HG03064 (cell line): ENCODE results near the gene MITD1.
"Not testable (repeated sequence)": the region's sequence is repeated elsewhere in the genome, so short reads cannot be mapped to it uniquely, and the experiment has no call there.

Experiments
- ATAC-seq: cut with Tn5 transposase; IDR thresholded peaks from one replicate; pipeline ENCODE4 v1.9.1; 2021; ENCODE audit warnings: low read depth; ENCODE audit not compliant: unreplicated experiment

The MITD1 gene

DNA sequence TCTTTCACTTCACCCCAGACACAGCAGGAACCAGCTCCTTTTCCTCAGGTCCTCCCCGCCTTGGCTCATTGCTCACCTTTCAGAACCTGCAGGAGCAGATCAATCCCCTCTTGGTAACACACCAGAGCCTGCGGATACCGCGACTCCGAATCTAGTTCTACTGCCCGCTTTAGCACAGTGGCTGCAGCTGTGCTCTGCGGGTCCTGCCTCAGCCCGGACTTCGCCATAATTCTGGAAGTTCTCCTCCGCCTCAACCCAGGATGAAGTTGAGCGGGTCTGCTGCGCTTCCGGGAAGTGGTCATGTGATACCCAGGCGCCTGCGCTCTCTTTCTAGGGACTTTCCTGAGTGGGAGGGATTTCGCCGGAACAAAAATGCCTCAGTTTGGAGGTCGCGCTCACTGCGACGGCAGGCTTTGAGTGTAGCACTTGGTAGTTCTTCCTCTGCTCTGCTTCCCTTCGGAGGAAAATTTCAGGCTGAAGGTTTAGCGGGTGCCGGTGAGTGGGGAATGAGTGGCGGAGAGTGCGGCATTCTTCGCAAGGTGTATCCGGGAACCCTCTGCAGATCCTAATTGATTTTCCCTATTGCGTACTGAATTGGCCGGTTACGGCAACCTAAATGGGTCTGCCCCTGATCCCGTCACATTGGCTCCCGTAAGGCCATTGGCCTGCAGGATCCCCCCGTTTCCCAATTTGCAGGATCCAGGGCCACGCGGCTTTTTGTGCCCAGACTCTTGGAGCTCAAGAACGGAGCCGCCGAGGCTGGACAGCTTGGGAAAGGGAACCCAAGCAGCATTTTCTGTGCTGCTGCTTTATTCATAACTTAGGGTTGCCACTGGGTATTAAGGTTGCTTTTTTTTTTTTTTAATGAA lies at the start of gene MITD1, which contains the start of gene MRPL30:
TSS of gene MITD1 (minus strand) at position 304 of the 869 bp plus-strand sequence. CDS start at position 227, 77 bp downstream.
TSS of gene MRPL30 (plus strand) at position 430 of the 869 bp plus-strand sequence. CDS start 5,020 bp downstream, outside the sequence.
- ATAC-seq: peak; percentile 85

DNA sequence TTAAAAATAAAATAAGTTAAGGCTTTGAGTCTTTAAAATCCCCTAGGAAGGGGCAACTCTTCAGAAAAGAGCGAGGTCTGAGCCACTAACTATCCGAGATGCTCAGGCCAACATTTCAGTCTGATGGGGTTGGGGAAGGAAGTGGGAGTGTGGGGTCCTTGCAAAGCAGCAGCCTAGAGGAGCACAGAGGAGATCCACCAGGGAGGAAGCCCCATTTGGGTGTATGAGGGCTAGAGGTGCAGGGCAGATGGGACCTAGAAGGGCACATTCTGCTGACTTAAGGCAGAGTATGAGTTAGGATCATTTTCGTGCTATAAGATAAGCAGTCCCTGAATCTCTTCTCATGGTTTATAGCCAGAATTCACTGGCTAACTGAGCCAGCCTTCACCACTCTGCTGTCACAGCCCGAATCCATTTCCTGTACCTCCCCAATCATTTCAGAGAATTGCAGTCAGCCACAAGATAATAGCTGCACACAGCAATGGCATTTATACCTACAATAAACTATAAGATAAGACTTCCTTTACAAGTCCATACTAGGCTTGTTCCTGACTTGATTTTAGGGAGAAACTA lies 37.2 kb upstream of the MITD1 start:
- no peak for ATAC-seq

DNA sequence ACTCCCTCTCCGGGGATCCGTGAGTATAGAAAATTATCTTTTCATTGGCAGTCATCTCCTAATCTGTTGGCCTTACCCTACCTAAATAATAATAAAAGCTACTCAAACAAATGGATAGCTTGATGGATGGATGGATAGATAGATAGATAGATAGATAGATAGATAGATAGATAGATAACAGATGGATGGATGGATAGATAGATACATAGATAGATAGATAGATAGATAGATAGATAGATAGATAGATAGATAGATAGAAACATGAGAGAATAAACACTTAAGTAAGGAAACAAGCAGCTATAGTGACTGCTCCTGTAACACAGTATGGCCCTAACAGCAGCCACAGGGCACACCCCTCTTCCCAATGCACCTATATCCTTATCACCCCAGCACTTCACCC lies 35.2 kb upstream of the MITD1 start:
- no peak for ATAC-seq

DNA sequence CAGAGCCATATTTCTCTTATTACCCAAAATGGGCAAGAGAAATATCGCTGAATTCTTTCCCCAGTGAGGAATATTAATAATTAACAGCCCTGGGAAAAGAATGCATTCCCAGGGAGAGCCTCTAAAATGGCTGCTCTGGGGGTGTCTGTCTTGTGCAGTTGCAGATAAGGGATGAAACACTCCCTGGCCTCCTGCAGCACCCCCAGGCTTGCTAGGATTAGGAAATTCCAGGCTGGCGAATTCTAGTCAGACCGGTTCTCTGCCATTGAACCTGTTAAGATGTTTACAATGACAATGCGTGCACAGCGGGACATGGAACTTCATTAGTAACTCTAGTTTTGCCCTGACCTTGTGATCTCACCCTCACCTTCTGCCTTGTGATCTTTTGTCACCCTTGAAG lies 24.6 kb upstream of the MITD1 start:
- no peak for ATAC-seq

DNA sequence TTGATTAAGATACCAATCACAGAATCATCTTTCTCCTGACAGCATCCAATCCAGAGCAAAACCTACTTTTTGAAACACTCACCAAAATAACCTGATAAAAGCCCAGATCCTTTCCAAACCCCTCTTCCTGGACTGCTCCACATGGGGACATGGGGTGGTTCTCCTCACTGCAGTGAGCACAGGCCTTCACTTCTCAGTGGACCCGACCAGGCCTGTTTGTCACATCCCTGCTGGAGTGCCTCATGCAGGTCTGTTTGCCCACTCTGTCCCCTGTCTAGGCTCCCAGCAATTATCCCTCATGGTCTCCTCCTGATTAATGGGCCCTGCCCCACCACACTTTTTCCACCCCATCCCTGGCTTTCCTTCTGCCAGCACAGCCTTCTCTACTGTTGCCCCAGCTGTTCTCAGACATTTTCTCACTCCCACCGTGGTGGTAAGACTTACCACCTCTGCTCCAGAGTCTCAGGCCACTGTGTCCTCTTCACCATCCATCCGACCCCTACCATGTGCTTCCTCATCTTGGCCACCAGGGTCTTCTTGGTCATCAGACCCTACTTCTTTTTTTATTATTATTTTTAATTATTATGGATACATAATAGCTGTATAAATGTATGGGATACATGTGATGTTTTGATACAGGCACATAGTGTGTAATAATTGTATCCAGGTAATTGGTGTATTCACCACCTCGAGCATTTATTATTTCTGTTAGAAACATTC lies 21.3 kb upstream of the MITD1 start:
- no peak for ATAC-seq

DNA sequence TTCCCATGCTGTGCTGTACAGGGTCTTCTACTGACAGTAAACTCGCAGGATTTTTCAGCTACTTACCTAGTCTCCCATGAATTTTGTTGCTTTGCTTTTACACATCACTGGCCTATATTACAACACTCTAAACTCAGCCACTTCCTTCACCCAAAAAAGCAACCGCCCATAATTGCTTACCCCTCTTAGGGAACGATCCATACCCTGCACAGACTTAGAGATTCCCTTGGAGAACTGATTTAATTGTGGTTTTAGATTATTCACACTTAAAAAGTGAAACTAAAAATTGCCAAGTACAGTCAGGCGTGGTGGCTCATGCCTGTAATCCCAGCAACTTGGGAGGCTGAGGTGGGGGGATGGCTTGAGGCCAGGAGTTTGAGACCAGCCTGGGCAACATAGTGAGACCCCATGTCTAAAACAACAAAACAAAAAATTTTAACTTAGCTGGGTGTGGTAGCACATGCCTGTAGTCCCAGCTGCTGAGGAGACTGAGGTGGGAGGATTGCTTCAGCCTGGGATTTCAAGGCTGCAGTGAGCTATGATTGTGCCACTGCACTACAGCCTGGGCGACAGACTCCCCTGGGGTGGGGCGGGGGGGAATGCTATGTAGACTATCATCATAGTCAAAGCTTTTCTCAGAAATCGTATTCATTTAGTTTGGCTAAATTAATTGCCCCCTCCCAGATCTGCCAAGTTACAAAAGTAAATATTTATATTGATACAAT lies 19.4 kb upstream of the MITD1 start:
- no peak for ATAC-seq

DNA sequence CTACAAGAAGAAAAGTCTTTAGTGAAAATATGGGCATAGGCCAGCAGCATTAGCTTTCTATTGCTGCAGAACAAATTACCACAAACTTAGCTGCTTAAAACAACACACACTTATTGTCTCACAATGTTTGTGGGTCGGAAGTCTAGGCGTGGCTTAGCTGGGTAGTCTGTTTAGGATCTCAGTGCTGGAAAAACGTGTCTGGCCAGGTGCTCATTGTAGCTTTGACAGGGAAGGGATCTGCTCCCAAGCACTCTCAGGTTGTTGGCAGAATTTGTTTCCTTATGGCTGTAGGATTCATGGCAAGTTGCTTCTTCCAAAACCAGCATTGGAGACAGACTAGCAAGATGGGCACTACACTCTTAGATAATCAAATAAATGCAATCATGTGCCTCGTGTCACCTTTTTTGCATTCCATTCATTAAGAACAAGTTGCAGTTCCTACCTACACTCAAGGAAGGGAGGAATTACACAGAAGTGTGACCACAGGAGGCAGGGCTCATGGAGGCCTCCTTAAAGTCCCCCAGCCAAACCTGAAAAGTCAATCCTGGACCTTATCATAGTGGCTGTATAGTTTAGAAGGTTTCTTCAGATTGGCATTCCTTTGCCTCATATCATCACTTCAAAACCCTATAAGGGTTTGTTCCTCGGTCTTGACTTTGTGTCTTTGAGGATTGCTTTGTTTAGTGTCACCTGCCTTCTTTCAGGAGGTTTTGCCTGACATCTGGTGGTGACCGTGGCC lies 17.4 kb upstream of the MITD1 start:
- ATAC-seq: no peak

DNA sequence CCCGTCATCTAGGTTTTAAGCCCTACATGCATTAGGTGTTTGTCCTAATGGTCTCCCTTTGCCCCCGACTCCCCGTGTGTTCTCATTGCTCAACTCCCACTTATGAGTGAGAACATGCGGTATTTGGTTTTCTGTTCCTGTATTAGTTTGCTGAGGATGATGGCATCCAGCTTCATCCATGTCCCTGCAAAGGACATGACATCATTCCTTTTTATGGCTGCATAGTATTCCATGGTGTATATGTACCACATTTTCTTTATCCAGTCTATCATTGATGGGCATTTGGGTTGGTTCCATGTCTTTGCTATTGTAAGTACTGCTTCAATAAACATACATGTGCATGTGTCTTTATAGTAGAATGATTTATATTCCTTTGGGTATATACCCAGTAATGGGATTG lies 11.5 kb upstream of the MITD1 start:
- ATAC-seq: not testable (repeated sequence)

DNA sequence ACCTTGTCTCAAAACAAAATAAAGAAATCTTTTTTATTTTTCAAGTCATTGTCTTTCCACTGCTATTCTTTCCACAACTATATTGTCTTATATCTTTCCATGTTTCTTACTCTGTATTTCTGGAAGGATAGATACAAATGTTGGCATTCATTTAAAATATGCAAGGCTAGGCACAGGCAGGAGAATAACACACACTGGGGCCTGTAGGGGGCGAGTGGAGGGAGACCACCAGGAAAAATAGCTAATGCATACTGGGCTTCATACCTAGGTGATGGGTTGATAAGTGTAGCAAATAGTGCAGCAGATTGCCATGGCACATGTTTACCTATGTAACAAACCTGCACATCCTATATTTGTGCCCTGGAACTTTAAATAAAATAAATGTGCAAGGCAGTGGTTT lies 9.7 kb upstream of the MITD1 start:
- no peak for ATAC-seq

DNA sequence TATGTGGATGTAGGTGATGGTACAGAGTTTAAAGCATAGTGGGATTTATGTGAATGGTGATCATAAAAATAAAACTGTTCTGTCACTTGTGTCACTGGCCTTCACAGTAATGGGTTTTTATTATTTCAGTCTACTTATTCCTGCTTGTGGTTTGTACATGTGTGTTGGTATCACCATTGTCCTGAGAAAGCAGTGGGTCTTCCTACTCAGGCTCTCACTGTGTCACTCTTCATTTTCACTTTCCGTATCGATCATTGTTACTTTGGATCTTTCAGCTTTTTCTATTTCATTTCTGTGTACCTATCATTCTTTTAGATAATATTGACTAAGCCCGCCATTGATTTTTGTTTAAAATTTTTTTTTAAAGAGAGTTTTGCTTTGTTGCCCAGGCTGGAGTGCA lies 7.5 kb upstream of the MITD1 start:
- no peak for ATAC-seq

DNA sequence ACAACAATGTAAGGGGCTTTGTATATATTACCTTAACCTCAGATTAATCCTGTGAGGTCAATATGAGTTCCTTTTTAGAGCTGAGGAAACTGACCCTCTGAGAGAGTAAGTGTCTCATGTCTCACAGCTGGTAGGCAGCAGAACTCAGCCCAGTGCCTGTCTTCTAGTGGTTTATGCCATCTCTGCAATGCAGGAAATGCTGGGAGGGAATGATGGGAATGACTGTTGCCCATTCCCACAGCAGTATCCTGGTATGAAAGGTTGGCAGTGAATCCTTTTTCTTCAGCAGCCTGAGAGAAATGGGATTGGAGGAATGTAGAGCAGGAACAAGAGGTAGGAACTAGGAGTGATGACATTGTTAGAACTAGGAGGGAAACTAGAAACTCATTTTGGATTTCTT lies 6.2 kb upstream of the MITD1 start:
- ATAC-seq: no peak

DNA sequence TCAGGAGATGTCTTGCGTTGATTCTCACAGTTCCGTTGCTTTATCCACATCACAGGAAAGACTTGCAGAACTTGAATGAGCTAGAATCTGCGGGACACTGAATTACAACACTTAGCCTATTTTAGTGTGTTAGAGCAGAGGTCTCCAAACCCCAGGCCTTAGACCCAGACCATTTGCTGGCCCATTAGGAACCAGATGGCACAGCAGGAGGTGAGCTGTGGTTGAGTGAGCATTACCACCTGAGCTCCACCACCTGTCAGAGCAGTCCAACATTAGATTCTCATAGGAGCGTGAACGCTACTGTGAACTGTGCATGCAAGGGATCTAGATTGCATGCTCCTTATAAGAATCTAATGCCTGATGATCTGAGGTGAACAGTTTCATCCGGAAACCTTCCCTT lies 4.0 kb upstream of the MITD1 start:
- ATAC-seq: no peak

DNA sequence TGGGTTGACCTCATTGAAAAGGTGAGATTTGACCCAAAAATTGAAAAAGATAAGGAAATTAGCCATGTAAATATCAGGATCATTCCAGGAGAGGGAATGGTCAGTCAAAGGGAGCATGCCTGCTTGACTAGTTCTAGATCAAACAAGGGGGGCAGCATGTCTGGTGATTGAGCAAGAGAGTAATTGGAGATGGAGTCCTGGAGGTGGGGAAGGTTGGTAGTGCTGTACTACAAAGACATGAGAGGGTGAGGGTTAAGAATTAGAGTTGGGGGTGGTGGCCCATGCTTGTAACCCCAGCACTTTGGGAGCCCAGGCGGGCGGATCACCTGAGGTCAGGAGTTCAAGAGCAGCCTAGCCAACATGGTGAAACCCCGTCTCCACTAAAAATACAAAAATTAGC lies 2.2 kb upstream of the MITD1 start:
- no peak for ATAC-seq

DNA sequence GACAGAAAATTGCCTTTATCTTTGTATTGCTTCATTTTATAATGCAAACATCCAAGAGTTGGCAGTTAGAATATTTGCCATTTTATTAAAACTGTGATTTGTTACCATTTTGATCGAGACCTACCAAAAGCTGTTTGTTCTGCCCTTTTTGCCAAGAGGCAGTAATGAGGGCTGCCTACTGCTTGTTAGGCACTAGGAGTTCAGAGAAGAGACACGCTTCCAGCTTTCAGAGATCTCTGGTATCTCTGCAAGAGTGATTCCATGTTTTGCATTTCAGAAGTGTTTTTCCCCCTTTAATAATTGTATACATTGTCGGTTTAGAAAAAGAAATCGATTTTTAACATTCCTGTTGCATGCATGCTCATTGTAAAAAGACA lies 754 bp upstream of the MITD1 start:
- ATAC-seq: no peak

DNA sequence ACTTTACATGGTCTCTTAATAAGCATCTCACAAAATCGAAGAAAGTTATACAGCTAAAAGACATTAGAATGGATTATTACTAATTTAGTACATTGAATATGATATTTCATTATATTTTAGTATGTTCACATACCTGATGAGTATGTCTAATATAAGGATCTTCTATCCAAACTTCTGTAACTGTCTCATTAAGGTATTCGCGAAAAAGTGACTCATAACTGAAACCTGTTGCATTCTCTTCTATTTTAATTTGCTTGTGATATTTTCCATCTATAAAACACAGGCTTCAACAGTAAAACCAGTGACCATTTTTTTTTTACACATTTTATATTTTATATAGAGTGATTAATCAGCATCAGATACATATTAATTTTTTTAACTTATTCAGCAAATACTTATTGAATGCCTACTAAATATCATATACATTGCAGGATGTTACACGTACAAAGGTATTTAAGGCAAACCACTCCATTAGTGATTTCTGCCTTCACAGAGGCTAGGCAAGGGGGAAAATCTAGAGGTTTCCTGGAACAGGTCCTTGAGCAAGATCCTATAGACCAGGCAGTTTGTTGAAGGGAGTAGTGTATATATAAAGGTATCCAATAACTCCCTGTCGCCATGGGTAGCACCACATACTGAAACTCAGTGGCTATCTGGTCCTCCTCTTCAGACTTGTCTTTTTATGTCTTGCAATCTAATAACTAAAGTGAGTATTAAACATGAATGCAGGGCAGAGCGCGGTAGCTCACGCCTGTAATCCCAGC lies 9.3 kb downstream of the MITD1 start:
- no peak for ATAC-seq

DNA sequence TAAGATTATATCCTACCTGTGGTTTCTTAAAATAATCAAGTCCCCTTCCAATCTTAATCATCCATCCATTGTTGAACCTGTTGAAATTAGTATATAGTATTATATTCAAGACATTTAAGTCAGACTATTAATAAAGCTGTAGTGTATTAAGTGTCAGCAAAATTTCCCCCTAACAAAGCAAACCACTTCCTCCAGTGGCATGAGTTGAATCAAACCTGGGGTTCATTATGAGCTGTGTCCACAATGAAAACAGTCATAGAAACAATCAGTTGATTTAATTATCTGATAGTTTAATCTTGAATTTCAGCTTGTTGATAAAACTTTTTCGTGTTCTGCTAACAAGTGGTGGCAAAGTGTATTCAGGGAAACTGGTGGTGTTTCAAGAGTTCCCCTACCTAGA lies 11.3 kb downstream of the MITD1 start:
- ATAC-seq: no peak

DNA sequence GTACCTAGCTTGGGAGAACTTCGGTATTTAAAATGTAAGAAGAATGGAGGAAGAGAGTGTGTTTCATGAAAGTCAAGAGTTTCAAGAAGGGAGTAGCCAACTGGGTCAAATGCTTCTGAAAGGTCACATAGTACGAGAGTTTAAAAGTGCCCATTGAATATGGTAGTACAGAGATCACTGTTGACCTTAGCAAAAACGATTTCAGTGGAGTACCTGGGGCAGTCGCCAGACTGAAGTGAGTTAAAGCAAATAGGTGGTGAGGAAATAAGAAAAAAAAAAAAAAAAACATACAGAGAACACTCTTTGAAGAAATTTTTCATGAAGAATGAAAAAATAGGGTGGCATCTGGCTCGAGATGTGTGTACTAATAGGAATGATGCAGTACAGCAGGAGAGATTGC lies 14.6 kb downstream of the MITD1 start:
- no peak for ATAC-seq

DNA sequence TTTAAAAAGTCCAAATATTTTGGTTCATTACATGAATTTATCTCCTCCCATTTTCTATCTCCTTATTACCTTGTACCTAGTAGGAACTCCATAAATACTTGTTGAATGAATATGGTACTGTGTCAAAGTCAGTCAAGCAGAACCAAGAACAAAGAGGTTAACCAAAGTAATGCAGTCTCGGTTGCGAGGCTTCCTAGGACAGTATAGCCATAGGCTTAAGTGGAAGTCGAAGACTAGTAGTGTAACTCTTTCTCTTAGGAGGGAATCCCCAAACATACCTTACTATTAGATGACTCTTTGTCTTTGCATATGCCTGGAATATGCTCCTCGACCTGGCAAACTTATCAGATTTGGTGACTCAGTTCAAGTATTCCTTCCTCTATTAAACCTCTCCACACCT lies 21.3 kb downstream of the MITD1 start:
- no peak for ATAC-seq

DNA sequence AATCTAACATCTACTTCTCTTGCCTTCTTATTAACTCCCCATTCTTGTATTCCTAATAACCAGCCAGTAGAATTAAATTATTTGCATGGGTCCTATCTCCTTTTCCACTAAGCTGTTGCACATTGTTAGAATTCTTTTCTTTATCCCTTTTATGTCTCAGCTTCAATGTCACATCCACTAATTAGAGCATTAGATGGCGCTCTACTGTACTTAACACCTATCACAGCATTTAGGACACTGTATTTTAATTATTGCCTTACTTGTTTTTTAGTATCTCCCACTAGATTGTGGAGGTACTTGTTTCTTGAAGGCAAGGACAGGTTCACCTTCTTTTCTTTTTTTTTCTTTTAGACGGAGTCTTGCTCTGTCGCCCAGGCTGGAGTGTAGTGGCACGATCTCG lies 22.3 kb downstream of the MITD1 start:
- ATAC-seq: no peak

DNA sequence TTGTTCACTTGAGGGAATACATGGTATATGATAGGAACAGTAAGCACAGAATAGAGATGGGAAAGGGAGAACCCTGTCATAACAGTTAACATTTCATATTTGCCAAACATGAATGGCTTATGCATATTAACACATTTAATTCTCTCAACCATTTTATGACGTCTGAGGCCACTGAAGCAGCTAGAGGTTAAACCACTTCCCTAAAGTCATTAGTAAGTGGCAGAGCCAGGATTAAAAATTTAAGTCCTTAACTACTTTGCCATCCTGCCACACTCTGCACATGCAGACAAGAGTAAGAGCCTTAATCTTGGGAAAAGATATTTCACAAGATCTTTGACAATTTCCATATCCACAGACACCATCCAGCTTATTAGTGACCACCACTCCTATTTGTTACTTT lies 24.0 kb downstream of the MITD1 start:
- ATAC-seq: no peak
